NCI-H2171 (cell line): ENCODE measurements around the gene CASZ1.
A peak's percentile ranks its signal among the peaks of the same experiment; 100 is the strongest.

Experiments
- DNase-seq: peaks from one replicate; lab custom pipeline; 2025; lab: John Stamatoyannopoulos, UW

The CASZ1 gene

GRCh38 chr1:10653370-10654125 is 142.9 kb downstream of the CASZ1 start:
- no peak for DNase-seq

- no peak for DNase-seq
These were observed 143.8 kb downstream of the CASZ1 start for GRCh38 chr1:10652626-10653025.

GRCh38 chr1:10651793-10652192 is 144.7 kb downstream of the CASZ1 start:
- no peak for DNase-seq

DNA sequence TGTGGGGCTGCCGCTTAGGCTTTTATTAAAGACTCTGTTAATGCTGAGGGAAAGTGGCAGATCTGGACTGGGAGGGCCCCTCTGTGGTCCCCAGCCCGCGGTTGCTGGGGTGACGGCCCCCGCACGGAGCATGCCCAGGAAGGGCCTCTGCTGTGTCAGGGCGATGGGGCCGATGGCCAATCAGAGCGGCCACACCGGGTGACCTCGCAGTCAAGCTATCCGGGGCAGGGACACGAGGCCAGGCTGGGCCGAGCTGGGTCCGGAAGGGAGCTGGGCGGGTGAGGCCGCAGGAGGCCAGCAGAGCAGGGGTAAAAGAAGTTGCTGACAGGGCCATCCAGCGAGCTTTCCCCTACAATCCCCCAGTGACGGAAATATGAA is 145.1 kb downstream of the CASZ1 start:
- DNase-seq, result no peak

GRCh38 chr1:10650556-10651388 is 145.7 kb downstream of the CASZ1 start:
- DNase-seq, result no peak

DNA sequence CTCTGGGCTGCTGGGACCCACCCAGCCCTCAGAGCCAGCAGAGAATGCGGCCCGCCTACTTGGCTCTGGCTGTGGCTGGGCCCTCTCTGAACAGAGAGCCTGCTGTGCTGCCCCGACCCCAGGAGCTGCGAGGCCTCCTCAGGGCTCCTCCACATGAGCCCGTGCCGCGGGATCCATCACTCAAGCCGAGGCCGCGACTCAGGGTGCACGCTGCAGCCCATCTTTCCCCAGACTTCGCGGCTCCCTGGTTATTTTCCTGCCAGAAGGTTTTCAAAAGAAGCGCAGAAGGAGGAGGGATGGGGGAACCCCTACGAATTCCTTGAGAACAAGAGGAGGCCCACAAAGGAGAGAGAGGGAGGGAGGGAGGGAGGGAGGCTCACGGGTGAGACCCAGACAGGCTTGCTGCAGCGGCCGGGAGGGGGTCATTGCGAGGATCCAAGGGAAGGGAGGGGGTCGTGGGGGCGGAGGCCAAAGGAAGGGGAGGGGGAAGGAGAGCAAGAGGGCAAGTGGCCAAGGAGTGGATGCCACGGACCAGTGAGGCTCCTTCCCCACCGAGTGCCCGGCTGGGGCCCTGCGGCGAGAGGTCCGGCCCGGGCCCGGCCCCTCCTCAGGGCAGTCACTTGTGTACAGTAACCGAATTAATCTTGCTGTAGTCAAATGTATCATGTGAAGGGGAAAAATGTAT is 146.8 kb downstream of the CASZ1 start:
- no peak for DNase-seq

GRCh38 chr1:10648689-10649516 is 147.5 kb downstream of the CASZ1 start:
- DNase-seq, result no peak

DNA sequence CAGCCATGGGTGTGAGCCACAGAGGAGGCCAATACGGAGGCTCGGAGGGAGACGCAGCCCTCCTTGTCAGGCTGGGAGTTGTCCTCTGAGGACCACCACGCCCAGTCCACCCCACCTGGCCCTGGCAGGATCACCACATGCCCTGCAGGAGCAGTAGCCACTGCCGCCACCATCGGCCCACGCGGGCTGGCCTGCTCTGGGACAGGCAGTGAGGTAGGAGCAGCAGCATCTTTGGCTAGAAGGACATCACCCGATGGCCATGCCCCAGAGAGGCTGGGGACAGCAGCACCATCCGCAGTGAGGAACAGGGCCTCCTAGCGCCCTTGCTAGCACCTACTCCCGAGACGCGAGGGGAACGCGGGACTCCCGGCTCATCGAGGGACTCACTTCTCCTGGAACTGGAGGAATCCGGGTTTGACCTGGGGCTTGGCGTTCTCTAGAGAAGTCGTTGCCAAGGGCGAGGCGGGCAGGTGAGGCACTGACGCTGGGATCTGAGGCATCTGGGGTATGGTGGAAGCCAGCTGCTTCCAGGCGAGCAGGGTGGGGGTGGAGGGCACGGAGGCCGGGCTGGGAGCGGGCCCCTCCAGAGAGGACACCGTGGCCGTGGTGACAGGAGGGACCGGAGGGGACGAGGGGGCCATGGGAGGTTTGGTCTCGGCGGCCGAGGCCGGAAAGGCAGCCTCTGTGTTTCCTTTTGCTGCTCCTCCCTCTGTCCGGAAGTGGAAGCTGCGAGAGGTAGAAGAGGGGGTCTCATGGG is 148.9 kb downstream of the CASZ1 start:
- no peak for DNase-seq

- DNase-seq, result no peak
These were observed 150.0 kb downstream of the CASZ1 start for GRCh38 chr1:10646347-10646861.

DNA sequence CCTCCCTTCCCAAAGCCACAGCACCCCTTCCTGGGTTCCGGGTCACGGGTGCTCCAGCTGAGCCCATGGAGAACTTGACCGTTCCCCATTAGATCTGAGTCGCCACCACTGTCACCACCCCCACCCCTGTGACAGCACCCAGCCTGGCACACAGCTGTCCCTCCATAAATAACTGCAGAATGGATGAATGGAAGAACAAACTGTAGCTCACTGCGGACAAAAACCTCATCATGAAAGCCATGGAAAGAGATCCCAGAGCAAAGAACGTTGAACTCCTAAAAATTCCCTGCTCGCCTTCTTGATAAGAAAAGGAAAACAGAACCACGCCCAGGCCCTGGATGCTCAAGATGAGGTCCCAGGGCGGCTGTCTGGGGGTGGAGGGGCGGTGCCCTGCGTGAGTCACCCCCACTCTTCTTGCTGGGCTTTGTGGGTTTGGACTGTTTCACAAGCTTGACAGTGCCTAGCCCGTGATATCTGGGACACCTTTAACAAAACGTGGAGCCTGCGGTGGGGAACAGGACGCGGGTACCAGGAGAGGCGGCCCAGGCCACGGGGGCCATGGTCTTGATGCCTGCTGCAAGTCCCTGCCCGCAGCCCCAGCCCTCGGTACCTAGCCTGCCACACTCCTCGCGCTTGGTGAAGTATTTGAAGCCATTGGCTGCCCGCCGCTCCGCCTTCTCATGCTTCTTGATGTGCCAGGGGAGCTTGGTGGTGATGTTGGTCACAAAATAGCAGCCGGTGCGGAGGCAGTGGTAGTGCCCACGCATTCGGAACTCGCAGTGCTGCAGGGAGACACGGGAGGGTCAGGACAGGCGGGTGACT is 151.9 kb downstream of the CASZ1 start:
- no peak for DNase-seq

GRCh38 chr1:10643607-10644306 is 152.7 kb downstream of the CASZ1 start:
- DNase-seq, result no peak

DNA sequence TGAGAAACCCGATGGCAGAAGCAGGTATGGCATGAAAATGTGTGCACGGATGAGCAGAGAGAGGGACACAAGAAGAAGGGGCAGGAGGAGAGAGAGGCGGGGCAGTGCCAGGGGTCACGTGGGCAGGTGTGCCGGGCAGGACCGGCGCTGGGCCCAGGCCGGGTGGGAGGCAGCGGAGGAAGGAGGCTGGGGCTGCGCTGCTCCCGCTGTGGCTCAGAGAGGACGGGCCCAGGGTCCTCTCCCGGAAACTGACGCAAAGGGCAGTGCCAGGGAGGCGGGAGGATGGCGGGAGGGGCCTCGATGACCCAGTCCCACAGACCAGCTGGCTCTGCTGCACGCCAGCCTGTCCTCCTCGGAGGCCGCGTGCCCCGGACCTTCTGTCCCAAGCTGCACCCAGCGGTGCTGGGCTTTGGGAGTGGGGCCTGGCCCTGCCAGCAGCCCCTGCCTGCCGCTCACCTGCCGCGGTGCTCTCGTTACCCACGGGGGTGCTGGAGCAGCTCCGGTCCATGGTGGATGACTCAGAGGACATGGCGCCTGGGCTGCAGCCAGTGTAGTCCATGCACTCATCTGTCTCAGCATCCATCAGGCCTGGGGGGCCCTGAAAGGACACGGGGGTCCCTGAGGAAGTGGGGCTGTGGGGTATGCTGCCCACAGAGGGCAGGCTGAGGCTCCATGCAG is 153.9 kb downstream of the CASZ1 start:
- DNase-seq, result no peak

DNA sequence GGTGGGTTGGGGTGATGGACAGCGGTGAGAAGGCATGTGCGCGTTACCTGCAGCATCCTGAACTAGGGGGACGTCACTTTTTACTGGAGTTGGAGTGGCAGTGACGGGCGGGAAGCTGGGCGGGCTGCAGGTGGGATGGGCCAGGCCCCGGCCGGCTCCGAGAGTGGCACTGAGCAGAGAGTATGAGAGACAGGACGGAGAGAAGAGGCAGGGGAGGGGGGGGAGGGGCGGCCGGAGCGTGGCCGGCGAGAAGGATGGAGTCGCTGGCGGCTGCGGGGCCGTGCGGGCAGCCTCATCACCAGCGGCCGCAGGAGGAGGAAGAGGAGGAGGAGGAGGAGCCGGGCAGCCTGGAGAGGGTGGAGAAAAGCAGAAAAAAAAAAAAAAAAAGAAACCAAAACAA is 154.5 kb downstream of the CASZ1 start:
- DNase-seq, result no peak

GRCh38 chr1:10640843-10641553 is 155.4 kb downstream of the CASZ1 start:
- DNase-seq, result no peak

DNA sequence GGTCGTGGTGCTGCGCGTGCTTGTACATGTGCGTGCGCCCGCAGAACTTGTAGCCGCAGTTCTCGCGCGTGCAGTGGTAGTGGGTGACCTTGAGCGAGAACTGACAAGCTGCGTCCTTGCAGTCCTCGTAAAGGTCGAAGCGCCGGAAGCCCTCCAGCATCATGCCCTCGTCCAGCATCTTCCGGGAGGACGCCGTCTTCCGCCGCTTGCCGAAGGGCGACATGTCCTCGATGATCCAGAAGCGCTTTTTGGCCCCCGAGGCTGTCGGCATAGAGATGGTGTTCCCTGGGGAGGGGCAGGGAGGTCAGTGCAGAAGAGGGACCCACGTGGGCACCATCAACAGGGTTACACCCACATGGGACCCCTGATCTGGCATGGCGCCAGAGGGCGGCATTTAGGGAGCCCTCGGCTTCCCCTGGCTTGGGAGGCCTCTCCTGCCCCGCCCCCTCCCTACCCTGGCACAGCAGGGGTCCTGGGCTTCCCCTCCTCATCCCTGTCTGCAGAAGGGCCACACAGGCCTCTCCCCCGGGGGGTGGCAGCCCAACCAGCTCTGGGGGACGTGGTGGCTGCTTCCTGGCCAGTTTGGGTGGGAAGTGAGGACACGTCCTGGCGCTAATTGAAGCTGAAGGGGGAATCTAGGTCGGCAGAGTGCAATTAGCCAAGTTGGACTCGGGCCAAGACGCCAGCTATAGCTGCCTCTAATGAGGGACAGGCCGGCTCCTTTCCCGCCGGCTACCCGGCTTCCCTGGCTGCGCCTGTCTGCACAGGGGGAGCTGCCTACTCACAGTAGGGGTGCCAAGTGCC is 156.5 kb downstream of the CASZ1 start:
- peak; percentile 86 for DNase-seq

- no peak for DNase-seq
These were observed 157.3 kb downstream of the CASZ1 start for GRCh38 chr1:10639011-10639774.
